GM18951 (cell line): ENCODE data around the gene USP17L21.
"Not testable (repeated sequence)": the region's sequence is repeated elsewhere in the genome, so short reads cannot be mapped to it uniquely, and the experiment has no call there.

Experiments
- in situ Hi-C: fragments of 300-500 bp; cut with MboI; formaldehyde crosslinking; loops from one replicate; pipeline ENCODE4 v1.12.0; 2022; ENCODE audit warnings: low sequenced_read_pairs, mixed read lengths, inconsistent platforms; ENCODE audit not compliant: unreplicated experiment

Gene USP17L21

GRCh38 chr4:9262572-9262971 is at the start of gene USP17L21:
USP17L21 (plus strand) TSS chr4:9262872; CDS start chr4:9262872, 0 bp downstream.
- in situ Hi-C loops, result loop anchor here (25.0 kb wide), 2 partner anchors 125 kb away; no protein-coding TSS in a partner anchor

DNA sequence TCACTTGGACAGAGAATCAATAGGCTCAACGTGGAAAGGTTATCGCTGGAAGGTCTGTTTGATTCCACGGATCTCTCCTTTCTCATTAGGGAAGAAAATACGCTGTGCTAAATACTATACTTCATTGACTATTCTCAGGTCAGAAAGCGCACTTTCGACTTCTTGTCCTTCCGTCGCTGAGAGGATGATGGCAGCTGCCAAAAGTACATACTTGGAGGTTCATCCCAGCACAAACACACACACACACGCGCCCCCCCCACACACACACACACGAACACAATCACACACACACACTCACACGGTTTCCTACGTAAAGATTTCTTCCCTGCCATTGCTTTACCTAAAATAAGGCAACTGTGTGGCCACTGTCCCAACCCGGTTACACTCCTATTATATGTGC is 48.0 kb upstream of the USP17L21 start:
- in situ Hi-C loops, result not testable (repeated sequence)

DNA sequence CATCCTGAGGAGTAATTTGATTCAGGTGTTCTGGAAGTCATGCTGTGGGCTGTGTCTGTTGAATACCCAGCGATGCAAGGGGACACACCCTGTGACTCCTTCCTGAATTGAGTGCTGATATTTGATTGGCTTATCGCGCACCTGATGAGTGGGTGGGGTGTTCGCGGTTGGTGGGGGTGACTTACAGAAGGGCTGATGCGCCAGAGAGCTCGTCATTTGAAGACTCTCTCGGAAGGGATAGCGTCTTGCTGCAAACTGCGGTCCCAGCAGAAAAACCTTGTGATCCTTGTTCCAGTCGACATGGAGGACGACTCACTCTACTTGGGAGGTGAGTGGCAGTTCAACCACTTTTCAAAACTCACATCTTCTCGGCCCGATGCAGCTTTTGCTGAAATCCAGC is 47.6 kb upstream of the USP17L21 start, which contains the start of gene USP17L11:
Gene USP17L11, plus strand, starts transcription at position 301 of the 400 bp plus-strand sequence. Its CDS starts 0 bp downstream, at position 301.
- in situ Hi-C loops, result not testable (repeated sequence)

GRCh38 chr4:9219852-9220251 is 42.8 kb upstream of the USP17L21 start, which contains the start of gene USP17L12:
USP17L12 (plus strand) TSS chr4:9220152; CDS start chr4:9220152, 0 bp downstream.
- in situ Hi-C loops, result not testable (repeated sequence)

GRCh38 chr4:9224596-9224995 is 38.1 kb upstream of the USP17L21 start, which contains the start of gene USP17L13:
USP17L13 (plus strand) TSS chr4:9224896; CDS start chr4:9224896, 0 bp downstream.
- in situ Hi-C loops, result not testable (repeated sequence)

DNA sequence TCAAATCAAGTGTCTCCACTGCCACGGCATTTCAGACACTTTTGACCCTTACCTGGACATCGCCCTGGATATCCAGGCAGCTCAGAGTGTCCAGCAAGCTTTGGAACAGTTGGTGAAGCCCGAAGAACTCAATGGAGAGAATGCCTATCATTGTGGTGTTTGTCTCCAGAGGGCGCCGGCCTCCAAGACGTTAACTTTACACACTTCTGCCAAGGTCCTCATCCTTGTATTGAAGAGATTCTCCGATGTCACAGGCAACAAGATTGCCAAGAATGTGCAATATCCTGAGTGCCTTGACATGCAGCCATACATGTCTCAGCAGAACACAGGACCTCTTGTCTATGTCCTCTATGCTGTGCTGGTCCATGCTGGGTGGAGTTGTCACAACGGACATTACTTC is 32.4 kb upstream of the USP17L21 start:
- in situ Hi-C loops, result not testable (repeated sequence)

- in situ Hi-C loops, result not testable (repeated sequence)
Measured at GRCh38 chr4:9234085-9234484, 28.6 kb upstream of the USP17L21 start, which contains the start of gene USP17L15. USP17L15 (plus strand) TSS chr4:9234385; CDS start chr4:9234385, 0 bp downstream.

GRCh38 chr4:9238461-9238860 is 24.2 kb upstream of the USP17L21 start:
- in situ Hi-C loops, result not testable (repeated sequence)

- in situ Hi-C loops, result not testable (repeated sequence)
Measured at GRCh38 chr4:9243579-9243978, 19.1 kb upstream of the USP17L21 start, which contains the start of gene USP17L17. USP17L17 (plus strand) TSS chr4:9243879; CDS start chr4:9243879, 0 bp downstream.

DNA sequence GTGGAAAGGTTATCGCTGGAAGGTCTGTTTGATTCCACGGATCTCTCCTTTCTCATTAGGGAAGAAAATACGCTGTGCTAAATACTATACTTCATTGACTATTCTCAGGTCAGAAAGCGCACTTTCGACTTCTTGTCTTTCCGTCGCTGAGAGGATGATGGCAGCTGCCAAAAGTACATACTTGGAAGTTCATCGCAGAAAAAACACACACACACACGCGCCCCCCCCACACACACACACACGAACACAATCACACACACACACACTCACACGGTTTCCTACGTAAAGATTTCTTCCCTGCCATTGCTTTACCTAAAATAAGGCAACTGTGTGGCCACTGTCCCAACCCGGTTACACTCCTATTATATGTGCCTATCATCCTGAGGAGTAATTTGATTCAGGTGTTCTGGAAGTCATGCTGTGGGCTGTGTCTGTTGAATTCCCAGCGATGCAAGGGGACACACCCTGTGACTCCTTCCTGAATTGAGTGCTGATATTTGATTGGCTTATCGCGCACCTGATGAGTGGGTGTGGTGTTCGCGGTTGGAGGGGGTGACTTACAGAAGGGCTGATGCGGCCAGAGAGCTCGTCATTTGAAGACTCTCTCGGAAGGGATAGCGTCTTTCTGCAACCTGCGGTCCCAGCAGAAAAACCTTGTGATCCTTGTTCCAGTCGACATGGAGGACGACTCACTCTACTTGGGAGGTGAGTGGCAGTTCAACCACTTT is 14.6 kb upstream of the USP17L21 start, which contains the start of gene USP17L18:
Gene USP17L18, plus strand, starts transcription at position 678 of the 728 bp plus-strand sequence. Its CDS starts 0 bp downstream, at position 678.
- in situ Hi-C loops, result not testable (repeated sequence)

- in situ Hi-C loops, result loop anchor here (25.0 kb wide), 2 partner anchors 116 to 134 kb away; no protein-coding TSS in a partner anchor
Measured at GRCh38 chr4:9253078-9253477, 9.6 kb upstream of the USP17L21 start, which contains the start of gene USP17L19. USP17L19 (plus strand) TSS chr4:9253378; CDS start chr4:9253378, 0 bp downstream.

DNA sequence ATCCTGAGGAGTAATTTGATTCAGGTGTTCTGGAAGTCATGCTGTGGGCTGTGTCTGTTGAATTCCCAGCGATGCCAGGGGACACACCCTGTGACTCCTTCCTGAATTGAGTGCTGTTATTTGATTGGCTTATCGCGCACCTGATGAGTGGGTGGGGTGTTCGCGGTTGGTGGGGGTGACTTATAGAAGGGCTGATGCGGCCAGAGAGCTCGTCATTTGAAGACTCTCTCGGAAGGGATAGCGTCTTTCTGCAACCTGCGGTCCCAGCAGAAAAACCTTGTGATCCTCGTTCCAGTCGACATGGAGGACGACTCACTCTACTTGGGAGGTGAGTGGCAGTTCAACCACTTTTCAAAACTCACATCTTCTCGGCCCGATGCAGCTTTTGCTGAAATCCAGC is 4.8 kb upstream of the USP17L21 start, which contains the start of gene USP17L20:
Gene USP17L20, plus strand, starts transcription at position 301 of the 400 bp plus-strand sequence. Its CDS starts 0 bp downstream, at position 301.
- in situ Hi-C loops, result loop anchor here (25.0 kb wide), 2 partner anchors 121 to 129 kb away; no protein-coding TSS in a partner anchor

DNA sequence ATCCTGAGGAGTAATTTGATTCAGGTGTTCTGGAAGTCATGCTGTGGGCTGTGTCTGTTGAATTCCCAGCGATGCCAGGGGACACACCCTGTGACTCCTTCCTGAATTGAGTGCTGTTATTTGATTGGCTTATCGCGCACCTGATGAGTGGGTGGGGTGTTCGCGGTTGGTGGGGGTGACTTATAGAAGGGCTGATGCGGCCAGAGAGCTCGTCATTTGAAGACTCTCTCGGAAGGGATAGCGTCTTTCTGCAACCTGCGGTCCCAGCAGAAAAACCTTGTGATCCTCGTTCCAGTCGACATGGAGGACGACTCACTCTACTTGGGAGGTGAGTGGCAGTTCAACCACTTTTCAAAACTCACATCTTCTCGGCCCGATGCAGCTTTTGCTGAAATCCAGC is 4.6 kb downstream of the USP17L21 start, which contains the start of gene USP17L22:
Gene USP17L22, plus strand, starts transcription at position 301 of the 400 bp plus-strand sequence. Its CDS starts 0 bp downstream, at position 301.
- in situ Hi-C loops, result loop anchor here (25.0 kb wide), 2 partner anchors 120 to 130 kb away; no protein-coding TSS in a partner anchor

DNA sequence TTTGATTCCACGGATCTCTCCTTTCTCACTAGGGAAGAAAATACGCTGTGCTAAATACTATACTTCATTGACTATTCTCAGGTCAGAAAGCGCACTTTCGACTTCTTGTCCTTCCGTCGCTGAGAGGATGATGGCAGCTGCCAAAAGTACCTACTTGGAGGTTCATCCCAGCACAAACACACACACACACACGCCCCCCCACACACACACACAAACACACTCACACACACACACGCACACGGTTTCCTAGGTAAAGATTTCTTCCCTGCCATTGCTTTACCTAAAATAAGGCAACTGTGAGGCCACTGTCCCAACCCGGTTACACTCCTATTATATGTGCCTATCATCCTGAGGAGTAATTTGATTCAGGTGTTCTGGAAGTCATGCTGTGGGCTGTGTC is 9.0 kb downstream of the USP17L21 start:
- in situ Hi-C loops, result loop anchor here (25.0 kb wide), 2 partner anchors 116 to 134 kb away; no protein-coding TSS in a partner anchor
